ENCODE data around the gene NUDT3. TPM values are rescaled to one million over a fixed set of nuclear protein-coding genes. Genes with fewer than 3 reads are reported as not detected.
"Not testable (repeated sequence)": the region's sequence is repeated elsewhere in the genome, so short reads cannot be mapped to it uniquely, and the experiment has no call there.

NUDT3 gene
- polyA plus RNA-seq, 3 donors: 13.9 to 16.1 (median 15.6) TPM

GRCh38 chr6:34373511-34373910 is 19.0 kb downstream of the NUDT3 start:
- DNase-seq (ENCODE audit: low read depth in 3 of 3, low spot score in 2 of 3): no peak

GRCh38 chr6:34371865-34372264 is 20.6 kb downstream of the NUDT3 start:
- not testable (repeated sequence) for DNase-seq (ENCODE audit: low read depth in 3 of 3, low spot score in 2 of 3)

- no peak for DNase-seq (ENCODE audit: low read depth in 3 of 3, low spot score in 2 of 3)
Observed at GRCh38 chr6:34370361-34370760, 22.1 kb downstream of the NUDT3 start.

- no peak for DNase-seq (ENCODE audit: low read depth in 3 of 3, low spot score in 2 of 3)
Observed at GRCh38 chr6:34369385-34369784, 23.1 kb downstream of the NUDT3 start.

- DNase-seq (ENCODE audit: low read depth in 3 of 3, low spot score in 2 of 3): no peak
Observed at GRCh38 chr6:34366639-34366921, 25.9 kb downstream of the NUDT3 start.

GRCh38 chr6:34365781-34366638 is 26.5 kb downstream of the NUDT3 start:
- not testable (repeated sequence) for DNase-seq (ENCODE audit: low read depth in 3 of 3, low spot score in 2 of 3)

- not testable (repeated sequence) for DNase-seq (ENCODE audit: low read depth in 3 of 3, low spot score in 2 of 3)
Observed at GRCh38 chr6:34363681-34364075, 28.8 kb downstream of the NUDT3 start.

- no peak for DNase-seq (ENCODE audit: low read depth in 3 of 3, low spot score in 2 of 3)
Observed at GRCh38 chr6:34362909-34363680, 29.4 kb downstream of the NUDT3 start.

- no peak for DNase-seq (ENCODE audit: low read depth in 3 of 3, low spot score in 2 of 3)
Observed at GRCh38 chr6:34362176-34362575, 30.3 kb downstream of the NUDT3 start.

- DNase-seq (ENCODE audit: low read depth in 3 of 3, low spot score in 2 of 3): no peak
Observed at GRCh38 chr6:34360556-34360955, 31.9 kb downstream of the NUDT3 start.

- DNase-seq (ENCODE audit: low read depth in 3 of 3, low spot score in 2 of 3): no peak
Observed at GRCh38 chr6:34359418-34360158, 32.9 kb downstream of the NUDT3 start.

GRCh38 chr6:34358389-34358905 is 34.0 kb downstream of the NUDT3 start:
- DNase-seq (ENCODE audit: low read depth in 3 of 3, low spot score in 2 of 3): no peak

GRCh38 chr6:34357937-34358336 is 34.5 kb downstream of the NUDT3 start:
- no peak for DNase-seq (ENCODE audit: low read depth in 3 of 3, low spot score in 2 of 3)

- DNase-seq (ENCODE audit: low read depth in 3 of 3, low spot score in 2 of 3): no peak
Observed at GRCh38 chr6:34355889-34356288, 36.6 kb downstream of the NUDT3 start.

GRCh38 chr6:34354230-34354629 is 38.2 kb downstream of the NUDT3 start:
- not testable (repeated sequence) for DNase-seq (ENCODE audit: low read depth in 3 of 3, low spot score in 2 of 3)

- DNase-seq (ENCODE audit: low read depth in 3 of 3, low spot score in 2 of 3): not testable (repeated sequence)
Observed at GRCh38 chr6:34353530-34353929, 38.9 kb downstream of the NUDT3 start.

- no peak for DNase-seq (ENCODE audit: low read depth in 3 of 3, low spot score in 2 of 3)
Observed at GRCh38 chr6:34352305-34352937, 40.0 kb downstream of the NUDT3 start.

GRCh38 chr6:34350934-34351217 is 41.6 kb downstream of the NUDT3 start:
- no peak for DNase-seq (ENCODE audit: low read depth in 3 of 3, low spot score in 2 of 3)

- DNase-seq (ENCODE audit: low read depth in 3 of 3, low spot score in 2 of 3): no peak
Observed at GRCh38 chr6:34350137-34350933, 42.1 kb downstream of the NUDT3 start.

GRCh38 chr6:34349211-34349610 is 43.3 kb downstream of the NUDT3 start:
- DNase-seq (ENCODE audit: low read depth in 3 of 3, low spot score in 2 of 3): no peak

Data from right renal cortex interstitium (tissue), 3 donors.